GM12892 (cell line): ENCODE results near the gene C10orf90.

Experiments
- POLR2A ChIP-seq: IDR thresholded peaks from 2 replicates; pipeline ENCODE4 v1.6.1; 2011; ENCODE audit warnings: low read depth, low read length, control low read depth
- POLR2AphosphoS5 ChIP-seq: IDR thresholded peaks from 2 replicates; pipeline ENCODE4 v1.6.1; 2011; ENCODE audit warnings: low read depth, low read length, control low read depth

DNA sequence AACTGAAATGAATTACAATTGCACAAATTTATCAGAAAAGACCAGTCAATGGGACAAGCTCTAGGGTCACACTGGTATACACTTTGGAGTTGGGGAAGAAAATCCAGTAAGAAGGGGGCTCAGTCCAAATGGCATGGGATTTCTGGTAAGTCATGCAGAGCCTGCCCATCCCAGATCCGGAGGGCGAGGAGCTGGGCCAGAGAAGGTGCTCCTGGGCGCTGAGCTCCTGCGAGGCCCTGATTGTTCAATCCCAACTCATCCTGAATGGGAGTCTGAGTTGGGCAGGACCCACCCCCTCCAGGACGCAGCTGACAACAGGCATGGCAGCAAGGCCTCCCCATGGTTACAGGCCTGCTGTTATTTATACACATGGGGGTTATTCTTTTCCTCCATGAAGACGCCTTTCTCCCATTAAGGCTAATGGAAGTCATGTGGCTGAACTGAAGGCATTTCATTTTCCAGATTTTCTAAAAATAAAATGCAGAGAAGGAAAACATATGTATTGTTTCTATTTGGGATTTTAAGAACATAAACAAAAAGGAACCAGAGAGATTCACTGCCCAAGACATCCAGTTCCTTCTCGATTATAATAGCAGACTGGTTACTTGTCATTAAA lies 191.1 kb downstream of the C10orf90 start:
- no peak for TF ChIP-seq POLR2AphosphoS5
- no peak for TF ChIP-seq POLR2A
